Ectodermal cell (in vitro differentiated cells): Measurements from ENCODE around the gene HSPA1B.
"Not testable (repeated sequence)": the region's sequence is repeated elsewhere in the genome, so short reads cannot be mapped to it uniquely, and the experiment has no call there.

Experiments used
- H3K27ac ChIP-seq: 2 replicates; pipeline ENCODE4 v1.7.0; 2013; ENCODE audit warnings: mild to moderate bottlenecking, low read depth, low read length; ENCODE audit not compliant: insufficient read depth, poor library complexity, severe bottlenecking
- H3K27me3 ChIP-seq: 2 replicates; pipeline ENCODE4 v1.7.0; 2013; ENCODE audit warnings: mild to moderate bottlenecking, low read length; ENCODE audit not compliant: insufficient read depth, control insufficient read depth, poor library complexity, severe bottlenecking
- H3K36me3 ChIP-seq: one replicate; pipeline ENCODE4 v1.7.0; 2013; ENCODE audit warnings: low read length; ENCODE audit not compliant: control insufficient read depth, insufficient read depth
- H3K4me1 ChIP-seq: one replicate; pipeline ENCODE4 v1.7.0; 2013; ENCODE audit warnings: low read length; ENCODE audit not compliant: control insufficient read depth, insufficient read depth
- H3K4me3 ChIP-seq: 2 replicates; pipeline ENCODE4 v1.7.0; 2013; ENCODE audit warnings: low read depth, low read length, control low read depth; ENCODE audit not compliant: insufficient read depth
- H3K9me3 ChIP-seq: 2 replicates; pipeline ENCODE4 v1.7.0; 2013; ENCODE audit warnings: mild to moderate bottlenecking, low read length, moderate library complexity; ENCODE audit not compliant: control insufficient read depth
- WGBS, 2 experiments: methylation state at CpG; one replicate each; pipeline ENCODE4 v1.1.7; 2013; ENCODE audit warnings: missing lambda C conversion rate in 2 of 2; 5-methylcytosine and 5-hydroxymethylcytosine counted together

The HSPA1B gene

DNA sequence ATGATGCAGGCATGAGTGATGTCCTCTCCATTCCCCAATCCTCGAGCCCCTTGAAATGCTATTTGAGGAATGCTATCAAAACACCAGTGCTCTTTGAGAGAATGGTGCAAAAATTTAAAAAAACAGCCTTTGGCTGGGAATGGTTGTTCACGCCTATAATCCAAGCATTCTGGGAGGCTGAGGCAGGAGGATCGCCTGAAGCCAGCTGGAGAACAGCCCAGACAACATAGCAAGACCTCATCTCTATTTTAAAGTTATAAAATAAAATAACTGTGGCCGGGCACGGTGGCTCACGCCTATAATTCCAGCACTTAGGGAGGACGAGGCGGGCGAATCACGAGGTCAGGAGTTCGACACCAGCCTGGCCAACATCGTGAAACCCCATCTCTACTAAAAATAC is 27.8 kb upstream of the HSPA1B start:
- no peak overlapping the region for H3K27ac ChIP-seq
- H3K9me3 ChIP-seq: no peaks in the 10 kb centered on the region
- no peaks in the 10 kb centered on the region for H3K4me1 ChIP-seq
- 88 to 92% methylated on average over 12 of the region's 12 CpGs for WGBS, 2 experiments
- H3K4me3 ChIP-seq: no peak overlapping the region
- peaks cover 11% of the 10 kb centered on the region for H3K36me3 ChIP-seq
- H3K27me3 ChIP-seq: no peaks in the 10 kb centered on the region

GRCh38 chr6:31801031-31801927 is 26.3 kb upstream of the HSPA1B start:
- WGBS, 2 experiments: 92 to 98% methylated on average over 8 of the region's 8 CpGs
- not testable (repeated sequence) for H3K9me3 ChIP-seq, H3K27me3 ChIP-seq, H3K4me1 ChIP-seq, H3K27ac ChIP-seq, H3K4me3 ChIP-seq
- peaks cover 11% of the 10 kb centered on the region for H3K36me3 ChIP-seq

GRCh38 chr6:31805939-31806469 is 21.5 kb upstream of the HSPA1B start:
- Histone ChIP-seq H3K27ac (no peak overlapping the region), H3K4me3 (peak overlapping the region; percentile 99), H3K9me3 (no peaks in the 10 kb centered on the region), H3K27me3 (no peaks in the 10 kb centered on the region), H3K36me3 (peaks cover 11% of the 10 kb centered on the region), H3K4me1 (peaks cover 4% of the 10 kb centered on the region)
- 18 to 20% methylated on average over 7 of the region's 7 CpGs for WGBS, 2 experiments

DNA sequence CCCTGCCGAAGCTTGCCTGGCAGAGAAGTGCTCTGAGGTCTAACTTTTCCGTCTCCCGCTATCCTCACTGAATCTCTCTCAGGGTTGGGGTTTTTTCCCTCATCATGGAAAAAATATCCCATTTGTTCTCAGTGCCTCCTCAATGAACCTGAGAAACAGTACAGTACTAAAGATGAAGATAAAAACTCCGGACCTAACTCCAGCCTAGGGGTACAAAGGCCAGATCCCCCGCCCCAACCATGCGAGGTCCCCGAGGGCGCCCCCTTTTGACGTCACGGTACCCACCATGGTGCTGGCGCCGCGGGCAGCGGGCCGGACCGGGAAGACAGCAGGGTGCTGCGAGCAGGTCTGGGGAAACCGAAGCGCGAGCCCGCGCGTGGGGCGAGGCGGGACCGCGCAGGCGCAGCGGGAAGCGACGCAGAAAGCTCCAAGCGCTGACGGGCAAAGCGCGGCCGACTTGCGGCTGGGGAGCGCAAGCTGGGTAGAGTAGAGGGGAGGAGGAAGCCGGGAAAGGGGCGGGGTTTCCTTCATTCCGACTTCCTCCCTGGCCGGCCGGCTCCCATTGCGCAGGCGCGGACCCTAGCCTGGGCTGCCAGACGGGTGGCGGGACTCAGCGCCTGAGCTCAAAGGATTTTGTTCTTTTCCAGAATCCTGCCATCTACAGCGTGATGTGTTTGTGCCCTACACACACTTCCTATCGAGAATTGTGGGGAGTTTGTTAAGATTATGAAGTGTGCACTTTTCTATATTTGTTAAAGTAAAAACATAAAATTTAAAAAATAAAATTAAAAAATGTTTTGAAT is 20.9 kb upstream of the HSPA1B start, which contains the start of gene LSM2:
Gene LSM2 (minus strand): TSS at position 497 of the 803 bp plus-strand sequence. CDS start 209 bp downstream, at position 288.
- peak within 1 kb of the TSS; percentile 99 for H3K4me3 ChIP-seq
- WGBS, 2 experiments: 0 to 1% methylated on average over 49 to 50 of the region's 51 CpGs
- H3K9me3 ChIP-seq: no peaks in the 10 kb centered on the region
- H3K36me3 ChIP-seq: peaks cover 11% of the 10 kb centered on the region
- peaks cover 4% of the 10 kb centered on the region for H3K4me1 ChIP-seq
- no peaks in the 10 kb centered on the region for H3K27me3 ChIP-seq
- H3K27ac ChIP-seq: peak within 1 kb of the TSS; percentile 91

DNA sequence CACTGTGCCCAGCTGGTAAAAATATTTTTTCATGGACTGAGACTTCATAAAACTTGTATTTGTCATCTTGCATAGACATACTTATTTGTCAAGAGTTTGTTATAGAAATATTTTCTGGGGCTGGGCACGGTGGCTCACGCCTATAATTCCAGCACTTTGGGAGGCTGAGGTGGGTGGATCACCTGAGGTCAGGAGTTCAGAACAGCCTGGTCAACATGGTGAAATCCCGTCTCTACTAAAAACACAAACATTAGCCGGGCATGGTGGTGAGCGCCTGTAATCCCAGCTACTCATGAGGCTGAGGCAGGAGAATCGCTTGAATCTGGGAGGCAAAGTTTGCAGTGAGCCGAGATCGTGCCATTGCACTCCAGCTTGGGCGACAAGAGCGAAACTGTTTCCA is 18.9 kb upstream of the HSPA1B start:
- H3K4me1 ChIP-seq, H3K27me3 ChIP-seq, H3K36me3 ChIP-seq, H3K27ac ChIP-seq, H3K9me3 ChIP-seq, H3K4me3 ChIP-seq: not testable (repeated sequence)
- WGBS, 2 experiments: 90 to 91% methylated on average over 10 of the region's 10 CpGs

DNA sequence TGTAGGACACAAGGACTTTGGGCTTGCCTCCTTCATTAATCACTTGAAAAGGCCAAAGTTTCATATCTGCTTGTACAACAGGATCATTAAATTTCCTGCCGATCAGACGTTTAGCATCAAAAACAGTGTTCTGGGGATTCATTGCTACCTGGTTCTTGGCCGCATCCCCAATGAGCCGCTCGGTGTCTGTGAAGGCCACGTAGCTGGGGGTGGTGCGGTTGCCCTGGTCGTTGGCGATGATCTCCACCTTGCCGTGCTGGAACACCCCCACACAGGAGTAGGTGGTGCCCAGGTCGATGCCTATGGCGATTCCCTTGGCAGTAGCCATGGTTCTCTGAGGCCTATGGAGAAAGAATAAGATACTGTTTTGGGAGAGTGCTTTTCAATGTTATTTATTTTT is 15.9 kb upstream of the HSPA1B start:
- no peak overlapping the region for H3K4me3 ChIP-seq
- H3K9me3 ChIP-seq: no peaks in the 10 kb centered on the region
- no peaks in the 10 kb centered on the region for H3K36me3 ChIP-seq
- H3K27me3 ChIP-seq: no peaks in the 10 kb centered on the region
- WGBS, 2 experiments: 95 to 96% methylated on average over 12 of the region's 12 CpGs
- H3K27ac ChIP-seq: no peak overlapping the region
- peaks cover 4% of the 10 kb centered on the region for H3K4me1 ChIP-seq

DNA sequence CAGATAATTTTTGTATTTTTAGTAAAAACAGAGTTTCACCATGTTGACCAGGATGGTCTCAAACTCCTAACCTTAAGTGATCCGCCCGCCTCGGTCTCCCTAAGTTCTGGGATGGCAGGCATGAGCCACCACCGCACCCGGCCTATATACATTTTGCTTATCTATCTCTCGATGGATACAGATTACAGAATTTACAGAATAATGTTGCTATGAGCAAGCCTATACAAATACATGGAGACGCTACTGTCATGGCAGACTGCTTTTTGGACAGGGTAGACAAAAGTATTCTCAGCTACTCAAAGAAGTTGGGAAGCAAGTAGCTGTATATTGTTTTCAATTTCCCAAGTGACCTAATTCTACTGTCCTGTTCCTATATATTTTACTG is 14.1 kb upstream of the HSPA1B start:
- Histone ChIP-seq H3K4me1 (peaks cover 4% of the 10 kb centered on the region), H3K9me3 (no peaks in the 10 kb centered on the region), H3K27me3 (no peaks in the 10 kb centered on the region), H3K36me3 (no peaks in the 10 kb centered on the region), H3K27ac (no peak overlapping the region), H3K4me3 (no peak overlapping the region)
- 95 to 97% methylated on average over 7 of the region's 7 CpGs for WGBS, 2 experiments

GRCh38 chr6:31814677-31815024 is 12.9 kb upstream of the HSPA1B start:
- Histone ChIP-seq H3K9me3 (no peaks in the 10 kb centered on the region), H3K27ac (peak overlapping the region; percentile 95), H3K4me3 (peak overlapping the region; percentile 59), H3K27me3 (no peaks in the 10 kb centered on the region), H3K36me3 (no peaks in the 10 kb centered on the region), H3K4me1 (peaks cover 4% of the 10 kb centered on the region)
- 0 to 1% methylated on average over 13 of the region's 13 CpGs for WGBS, 2 experiments

GRCh38 chr6:31815025-31815838 is 12.3 kb upstream of the HSPA1B start, which contains the start of the genes HSPA1A and HSPA1L:
HSPA1A (plus strand) TSS chr6:31815543; CDS start chr6:31815757, 214 bp downstream.
HSPA1L (minus strand) TSS chr6:31815283; CDS start chr6:31811972, 3,311 bp downstream.
- H3K9me3 ChIP-seq: no peaks in the 10 kb centered on the region
- no peaks in the 10 kb centered on the region for H3K27me3 ChIP-seq
- no peaks in the 10 kb centered on the region for H3K36me3 ChIP-seq
- peak within 1 kb of the TSS; percentile 59 for H3K4me3 ChIP-seq
- H3K27ac ChIP-seq: peak within 1 kb of the TSS; percentile 95
- peaks cover 4% of the 10 kb centered on the region for H3K4me1 ChIP-seq
- WGBS, 2 experiments: 1 to 3% methylated on average over 54 of the region's 56 CpGs
